ENCODE data around the gene FRAT2.
A peak's percentile ranks its signal among the peaks of the same experiment; 100 is the strongest.

Gene FRAT2, protein sequence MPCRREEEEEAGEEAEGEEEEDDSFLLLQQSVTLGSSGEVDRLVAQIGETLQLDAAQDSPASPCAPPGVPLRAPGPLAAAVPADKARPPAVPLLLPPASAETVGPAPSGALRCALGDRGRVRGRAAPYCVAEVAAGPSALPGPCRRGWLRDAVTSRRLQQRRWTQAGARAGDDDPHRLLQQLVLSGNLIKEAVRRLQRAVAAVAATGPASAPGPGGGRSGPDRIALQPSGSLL

DNA sequence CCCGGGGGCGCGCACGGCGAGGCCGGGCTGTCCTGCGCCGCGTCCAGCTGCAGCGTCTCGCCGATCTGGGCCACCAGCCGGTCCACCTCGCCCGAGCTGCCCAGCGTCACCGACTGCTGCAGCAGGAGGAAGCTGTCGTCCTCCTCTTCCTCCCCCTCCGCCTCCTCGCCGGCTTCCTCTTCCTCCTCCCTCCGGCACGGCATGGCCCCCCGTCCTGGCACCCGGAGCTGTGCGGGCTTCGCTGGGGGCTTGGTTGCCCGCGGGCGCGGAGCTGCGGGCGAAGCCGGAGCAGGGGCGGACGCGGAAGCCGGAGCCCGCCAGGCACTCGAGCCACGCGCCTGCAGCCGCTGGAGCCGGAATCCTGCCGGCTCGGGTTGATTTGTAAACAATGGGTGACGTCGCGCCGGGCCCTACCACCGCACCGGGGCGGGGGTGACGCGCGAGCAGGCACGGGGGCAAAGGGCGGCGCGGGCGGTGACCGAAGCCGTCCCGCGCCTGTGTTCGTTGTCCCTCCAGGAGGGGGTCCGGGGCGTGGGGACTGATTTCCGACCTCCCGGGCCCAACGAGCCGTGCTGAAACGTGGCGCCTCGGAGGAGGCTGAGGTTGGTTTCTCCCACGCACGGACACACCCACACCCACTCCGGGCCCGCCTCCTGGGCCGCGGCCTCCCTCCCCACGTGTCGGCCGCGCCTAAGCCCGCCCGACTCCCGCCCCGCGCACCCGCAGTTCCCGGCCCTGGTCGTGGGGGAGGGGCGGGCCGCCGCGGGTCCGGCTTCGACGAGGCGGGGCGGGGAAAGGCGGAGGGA lies at the start of gene FRAT2:
Gene FRAT2, minus strand, starts transcription at position 360 of the 806 bp plus-strand sequence. Its CDS starts 157 bp downstream, at position 203.
- peak; percentile 77 for DNase-seq

DNA sequence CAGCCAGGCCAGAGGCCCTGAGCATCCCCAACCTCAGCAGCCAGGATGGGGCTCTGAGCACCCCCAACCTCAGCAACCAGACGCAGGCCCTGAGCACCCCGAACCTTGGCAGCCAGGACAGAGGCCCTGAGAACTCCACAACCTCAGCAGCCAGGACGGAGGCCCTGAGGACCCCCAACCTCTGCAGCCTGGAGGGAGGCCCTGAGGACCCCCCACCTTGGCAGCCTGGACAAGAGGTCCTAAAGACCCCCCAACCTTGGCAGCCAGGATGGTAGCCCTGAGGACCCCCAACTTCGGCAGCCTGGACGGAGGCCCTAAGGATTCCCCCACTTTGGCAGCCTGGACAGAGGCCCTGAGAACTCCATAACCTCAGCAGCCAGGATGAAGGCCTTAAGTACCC lies 49.6 kb upstream of the FRAT2 start:
- DNase-seq: no peak

DNA sequence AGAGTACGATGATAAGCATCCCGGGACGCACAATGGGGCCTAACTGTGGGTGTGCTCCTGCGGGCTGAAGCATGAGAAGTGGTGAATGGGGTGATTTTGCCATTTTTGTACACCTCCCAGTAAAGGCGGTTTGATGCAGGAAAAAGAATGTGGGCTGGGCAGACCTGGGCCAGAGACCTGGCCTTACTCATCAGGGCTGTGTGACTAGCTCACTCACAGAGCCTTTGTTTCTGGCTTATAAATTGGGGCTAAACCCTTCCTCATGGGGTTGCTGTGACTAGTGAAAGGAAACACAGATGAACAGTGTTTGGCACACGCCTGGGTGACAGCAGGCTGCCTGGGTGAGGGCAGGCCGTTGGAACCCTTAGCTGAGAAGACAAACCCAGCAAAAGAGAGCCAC lies 48.6 kb upstream of the FRAT2 start:
- DNase-seq: no peak

DNA sequence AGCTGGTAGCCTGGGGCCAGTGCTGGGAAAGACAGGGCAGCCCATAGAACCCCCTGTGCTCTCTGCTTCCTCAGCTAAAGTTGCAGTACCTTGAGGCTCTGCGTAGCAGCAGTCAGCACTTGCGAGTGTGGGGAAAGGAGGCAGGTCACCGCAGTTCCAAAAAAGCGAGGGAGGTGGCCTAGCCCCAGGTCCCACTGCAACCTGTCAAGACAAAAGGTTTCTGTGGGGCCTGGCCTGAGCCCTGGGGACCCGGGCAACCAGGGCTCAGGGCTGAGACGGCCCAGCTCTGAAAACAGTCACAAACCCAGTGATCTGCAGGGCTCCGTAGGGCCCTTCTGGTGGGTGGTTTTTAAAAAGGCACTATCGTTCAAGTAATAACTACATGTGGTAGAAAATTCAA lies 47.1 kb upstream of the FRAT2 start:
- no peak for DNase-seq

DNA sequence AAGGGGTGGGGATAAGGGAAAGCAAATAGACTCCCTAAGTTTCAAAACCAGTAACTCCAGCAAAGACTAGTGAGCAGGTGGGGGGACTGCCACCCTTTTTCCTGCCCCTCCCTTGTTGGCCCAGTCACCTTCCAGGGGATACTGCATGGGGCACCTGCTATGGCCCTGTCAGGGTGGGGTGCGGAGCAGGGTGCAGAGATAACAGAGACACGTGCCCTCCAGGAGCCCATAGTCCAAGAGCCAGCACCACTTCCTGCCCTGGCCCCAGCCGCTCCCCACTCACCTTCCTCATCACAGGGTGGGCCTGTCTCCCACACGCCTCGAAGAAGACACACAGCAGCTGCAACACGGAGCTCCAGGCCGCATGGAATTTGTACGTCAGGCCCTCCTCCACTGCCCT lies 46.0 kb upstream of the FRAT2 start:
- no peak for DNase-seq

DNA sequence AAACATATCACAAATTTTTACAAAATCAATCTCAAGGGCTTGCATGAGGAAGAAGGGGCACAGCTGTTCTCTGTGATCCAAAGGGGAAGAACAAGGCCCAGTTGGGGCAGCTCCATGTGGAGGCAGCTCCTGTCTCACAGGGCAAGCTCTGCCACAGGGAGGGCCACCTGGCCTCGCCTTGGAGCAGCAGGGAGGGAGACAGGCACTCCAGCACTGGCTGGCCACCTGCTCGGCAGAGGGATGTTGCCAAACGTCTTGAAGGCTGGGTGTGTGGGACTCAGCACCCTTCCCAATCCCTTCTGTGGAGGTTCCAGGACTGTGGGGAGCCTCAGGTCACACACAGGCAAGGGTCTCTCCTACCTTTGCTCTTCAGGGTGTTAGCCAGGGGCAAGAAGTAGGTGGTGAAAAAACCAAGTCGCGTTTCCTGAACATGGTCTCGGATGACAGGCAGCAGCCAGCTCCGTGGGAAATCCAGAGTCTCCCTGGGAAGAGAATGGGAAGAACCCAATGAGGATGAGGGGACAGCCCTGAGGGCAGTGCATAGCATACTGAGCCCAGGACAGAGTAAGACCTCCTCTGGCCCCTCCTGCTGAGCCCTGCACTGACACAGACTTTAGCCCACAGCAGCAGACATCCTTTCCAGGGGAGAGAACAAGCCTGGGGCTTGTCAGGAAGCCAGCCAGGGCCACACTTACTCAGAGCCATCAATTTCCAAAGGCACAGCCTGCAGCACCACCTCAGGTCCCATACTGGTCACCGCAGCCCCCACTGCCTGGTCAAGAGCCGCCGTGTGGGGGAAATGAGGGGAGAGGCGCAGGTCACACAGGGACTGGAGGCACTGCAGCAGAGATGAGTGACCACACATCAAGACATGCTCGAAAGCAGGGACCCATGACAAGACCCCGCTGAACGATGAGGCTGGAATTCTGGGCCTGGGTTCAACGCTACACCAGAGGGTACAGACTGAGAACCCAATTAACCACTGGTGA lies 44.7 kb upstream of the FRAT2 start:
- DNase-seq: no peak

DNA sequence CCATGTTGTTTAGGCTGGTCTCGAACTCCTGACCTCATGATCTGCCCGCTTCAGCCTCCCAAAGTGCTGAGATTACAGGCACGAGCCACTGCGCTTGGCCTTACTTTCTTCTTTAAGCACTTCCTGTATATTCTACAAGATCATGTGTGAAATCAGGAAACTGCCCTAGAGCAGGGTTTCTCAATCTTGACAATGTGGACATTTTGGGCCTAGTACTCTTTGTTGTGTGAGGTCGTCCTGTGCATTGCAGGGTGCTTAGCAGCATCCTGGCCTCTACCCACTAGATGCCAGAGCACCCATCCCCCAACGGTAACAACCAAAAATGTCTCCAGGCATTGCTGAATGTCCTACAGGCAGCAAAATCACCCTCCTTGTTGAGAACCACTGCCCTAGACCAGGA lies 41.9 kb upstream of the FRAT2 start:
- no peak for DNase-seq

DNA sequence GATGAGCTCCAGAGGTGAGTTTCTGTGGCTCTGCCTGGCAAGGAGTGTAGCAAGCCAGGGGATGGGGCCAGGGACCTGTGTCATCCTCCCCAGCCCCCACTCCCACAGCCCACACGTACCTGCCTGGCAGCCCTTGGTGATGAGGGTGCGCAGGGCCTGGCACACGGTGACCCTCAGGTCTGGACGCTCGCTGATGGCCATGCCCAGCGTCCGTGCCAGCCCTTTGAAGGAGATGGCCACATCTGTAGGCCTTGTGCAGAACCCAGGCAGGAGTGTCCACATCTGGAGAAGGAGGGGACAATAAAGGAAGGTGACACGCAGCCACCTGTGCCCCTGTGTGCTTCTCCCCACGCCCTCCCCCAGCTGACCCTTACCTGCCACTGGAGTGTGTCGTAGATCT lies 38.9 kb upstream of the FRAT2 start:
- no peak for DNase-seq

DNA sequence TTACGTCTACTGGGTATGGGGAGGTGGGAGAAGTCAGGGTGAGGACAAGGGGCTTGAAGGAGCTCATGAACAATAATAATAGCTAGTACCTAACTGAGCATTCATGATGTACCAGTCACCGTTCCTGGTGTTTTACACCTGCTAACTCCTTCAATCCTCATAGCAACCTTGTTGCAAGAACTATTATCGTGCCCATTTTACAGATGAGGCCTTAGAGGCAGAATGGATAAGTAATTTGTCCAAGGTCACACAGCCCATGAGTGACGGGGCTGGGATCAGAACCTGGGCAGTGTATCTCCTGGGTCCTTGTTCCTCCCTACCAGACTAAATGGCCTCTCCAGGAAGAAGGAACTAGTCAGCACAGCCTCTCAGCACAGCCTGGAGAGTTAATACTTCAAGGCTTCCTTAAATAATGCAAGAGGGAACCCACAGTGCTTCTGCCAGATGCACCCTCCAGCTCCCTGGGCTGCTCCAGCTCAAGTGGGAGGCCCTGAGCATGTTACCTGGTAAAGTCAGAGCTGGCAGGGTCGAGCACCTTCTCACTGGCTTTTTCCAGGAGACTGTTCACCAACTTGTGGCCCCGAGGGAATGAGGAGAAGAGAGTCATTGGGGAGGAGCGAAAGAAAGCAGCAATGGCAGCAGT lies 37.8 kb upstream of the FRAT2 start:
- DNase-seq: no peak

DNA sequence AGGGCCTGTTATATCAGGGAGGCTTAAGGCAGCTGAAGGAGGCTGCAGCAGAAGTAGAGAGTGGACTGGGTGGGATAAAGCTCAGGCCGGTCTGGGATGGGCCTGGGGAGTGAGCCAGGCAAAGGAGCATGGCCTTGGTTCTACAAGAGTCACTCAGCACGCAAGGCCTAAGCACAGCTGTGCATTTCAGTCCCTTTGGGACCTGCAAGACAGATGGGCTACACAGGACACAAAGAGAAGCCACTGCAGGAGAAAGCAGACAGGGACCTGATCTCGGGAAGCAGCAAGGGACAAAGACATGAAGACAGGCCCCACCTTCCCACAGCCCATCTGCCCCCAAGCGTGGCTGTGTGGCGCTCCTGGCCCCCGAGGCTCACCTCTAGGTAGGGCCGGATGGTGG lies 37.2 kb upstream of the FRAT2 start:
- no peak for DNase-seq

DNA sequence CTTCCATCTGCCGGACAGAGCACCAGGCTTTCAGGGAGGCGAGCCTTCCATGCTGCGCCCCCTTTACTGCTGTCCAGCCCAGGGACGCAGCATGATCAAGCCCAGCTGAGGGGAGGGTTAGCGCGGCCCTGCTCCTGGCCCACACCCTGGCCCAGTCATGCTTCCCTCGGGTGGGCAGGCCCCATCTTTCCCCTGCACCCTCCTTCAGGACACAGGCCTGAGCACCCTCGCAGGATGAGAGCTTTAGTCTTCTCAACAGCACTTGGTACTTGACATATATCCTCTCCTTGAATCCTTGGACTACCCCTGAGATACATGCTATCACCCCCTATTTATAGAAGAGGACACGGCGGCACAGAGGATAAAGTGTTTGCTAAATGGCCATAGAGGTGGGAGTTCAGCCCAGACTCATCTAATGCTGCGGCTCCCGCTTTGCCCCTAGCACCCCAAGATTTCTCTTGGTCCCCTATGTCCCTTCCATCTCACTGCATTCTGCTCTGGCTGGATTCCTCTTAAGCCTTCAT lies 32.7 kb upstream of the FRAT2 start:
- DNase-seq: no peak

DNA sequence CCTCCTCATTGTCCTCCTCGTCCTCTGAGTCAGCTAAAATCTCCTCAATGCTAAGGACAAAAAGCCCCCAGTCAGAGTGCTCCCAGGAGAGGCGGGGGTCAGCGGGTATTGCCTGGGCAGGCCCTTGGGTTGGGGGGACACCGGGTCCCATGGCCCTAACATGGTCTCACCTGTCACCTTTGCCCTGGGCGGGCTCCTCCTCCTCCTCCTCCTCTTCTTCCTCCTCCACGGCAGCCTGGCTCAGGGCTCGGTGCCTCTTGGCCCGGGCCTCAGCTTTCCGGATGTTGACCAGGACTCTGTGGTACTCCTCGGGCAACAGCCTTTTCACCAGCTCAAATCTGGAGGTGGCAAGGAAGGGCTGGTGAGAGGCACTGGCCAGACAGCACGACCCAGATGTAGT lies 32.0 kb upstream of the FRAT2 start:
- no peak for DNase-seq

DNA sequence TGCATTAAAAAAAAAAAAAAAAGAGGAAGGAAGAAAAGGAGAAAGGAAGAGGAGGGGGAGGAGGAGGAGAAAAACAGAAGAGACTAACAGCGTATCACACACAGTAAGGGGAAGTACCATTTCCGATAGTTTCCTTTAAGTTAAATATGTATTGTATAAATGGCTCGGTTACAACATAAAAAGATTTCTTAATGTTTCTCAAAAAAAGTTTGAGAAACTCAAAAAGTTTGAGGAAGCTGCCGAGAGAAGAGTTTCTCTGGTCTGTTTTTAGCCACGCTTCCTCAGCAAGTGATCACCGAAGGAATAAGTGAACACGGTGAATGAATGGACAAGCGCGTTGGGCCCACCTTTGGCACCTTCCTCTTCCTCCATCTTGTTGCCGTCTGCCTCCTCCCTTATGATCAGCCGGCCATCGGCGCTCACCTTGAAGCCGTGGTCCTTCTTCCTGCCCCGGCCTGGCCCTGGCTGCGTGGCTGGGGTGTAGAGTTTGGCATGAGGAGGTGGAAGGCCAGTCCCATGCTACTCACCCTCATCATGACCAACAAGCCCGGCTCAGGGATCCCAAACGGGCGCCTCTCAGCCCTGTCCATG lies 31.3 kb upstream of the FRAT2 start:
- no peak for DNase-seq

DNA sequence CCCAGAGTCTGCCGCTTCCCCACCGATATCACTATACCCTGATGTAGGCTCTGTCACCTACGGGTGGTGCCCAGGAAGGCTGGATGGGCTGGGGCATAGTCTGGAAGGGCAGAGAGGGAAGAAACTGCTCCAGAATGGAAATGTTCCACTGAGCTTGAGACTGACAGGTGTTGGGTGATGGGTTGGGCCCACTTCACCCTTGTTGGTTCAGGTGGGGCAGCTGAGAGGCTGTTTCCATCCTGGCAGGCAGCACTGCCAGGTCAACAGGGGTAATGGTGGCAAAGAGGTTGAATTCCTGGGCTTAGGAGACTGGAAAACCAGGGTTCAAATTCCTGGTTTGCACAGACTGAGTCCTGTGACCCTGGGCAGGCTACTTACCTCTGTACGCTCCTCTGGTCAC lies 28.5 kb upstream of the FRAT2 start:
- DNase-seq: no peak

DNA sequence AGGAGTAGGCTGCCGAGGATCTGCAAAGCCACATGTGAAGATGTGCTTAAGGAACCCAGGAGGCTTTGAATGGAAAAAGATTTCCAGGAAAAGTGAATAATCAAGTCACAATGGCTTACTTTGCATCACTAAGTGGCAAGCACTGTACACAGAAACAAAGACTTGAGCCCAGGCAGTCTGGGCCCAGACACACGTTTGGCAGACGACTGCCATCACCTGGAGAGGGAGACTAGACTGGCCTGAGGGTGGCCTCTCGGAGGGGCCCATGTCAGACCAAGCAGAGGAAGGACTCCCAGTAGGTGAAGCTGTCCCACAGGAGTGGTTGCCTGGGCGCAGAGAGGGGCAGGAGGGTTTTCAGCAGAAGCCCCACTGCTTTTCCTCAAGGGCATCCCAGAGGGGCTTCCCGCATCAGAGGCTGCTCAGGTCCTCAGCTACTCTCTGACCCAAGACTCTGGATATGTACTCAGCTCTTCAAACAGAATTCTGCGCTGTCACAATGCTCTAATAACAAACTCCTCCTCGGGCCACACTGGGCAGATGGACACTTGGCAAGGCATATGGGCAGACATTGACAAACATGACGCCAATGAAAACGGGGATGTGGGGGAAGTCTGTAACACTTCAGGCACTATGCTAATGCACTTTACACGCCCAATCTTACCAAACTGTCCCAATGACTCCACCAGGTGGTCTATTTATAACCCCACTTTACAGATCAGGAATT lies 27.9 kb upstream of the FRAT2 start:
- DNase-seq: no peak

DNA sequence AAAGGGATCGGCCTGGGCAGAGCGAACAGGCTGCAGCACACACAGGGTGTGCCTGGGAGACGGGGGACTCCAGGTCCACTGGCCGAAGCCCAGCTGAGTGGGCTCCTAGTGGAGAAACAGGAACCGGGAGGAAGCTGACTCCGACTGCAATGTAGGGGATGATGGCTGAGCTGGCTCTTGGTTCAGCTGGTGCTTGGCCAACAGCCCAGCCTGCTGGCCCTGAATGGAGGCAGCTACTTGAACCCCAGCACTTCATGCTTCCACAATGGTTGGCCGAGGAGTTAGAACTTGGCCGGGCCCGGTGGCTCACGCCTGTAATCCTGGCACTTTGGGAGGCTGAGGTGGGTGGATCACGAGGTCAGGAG lies 27.0 kb upstream of the FRAT2 start:
- no peak for DNase-seq

DNA sequence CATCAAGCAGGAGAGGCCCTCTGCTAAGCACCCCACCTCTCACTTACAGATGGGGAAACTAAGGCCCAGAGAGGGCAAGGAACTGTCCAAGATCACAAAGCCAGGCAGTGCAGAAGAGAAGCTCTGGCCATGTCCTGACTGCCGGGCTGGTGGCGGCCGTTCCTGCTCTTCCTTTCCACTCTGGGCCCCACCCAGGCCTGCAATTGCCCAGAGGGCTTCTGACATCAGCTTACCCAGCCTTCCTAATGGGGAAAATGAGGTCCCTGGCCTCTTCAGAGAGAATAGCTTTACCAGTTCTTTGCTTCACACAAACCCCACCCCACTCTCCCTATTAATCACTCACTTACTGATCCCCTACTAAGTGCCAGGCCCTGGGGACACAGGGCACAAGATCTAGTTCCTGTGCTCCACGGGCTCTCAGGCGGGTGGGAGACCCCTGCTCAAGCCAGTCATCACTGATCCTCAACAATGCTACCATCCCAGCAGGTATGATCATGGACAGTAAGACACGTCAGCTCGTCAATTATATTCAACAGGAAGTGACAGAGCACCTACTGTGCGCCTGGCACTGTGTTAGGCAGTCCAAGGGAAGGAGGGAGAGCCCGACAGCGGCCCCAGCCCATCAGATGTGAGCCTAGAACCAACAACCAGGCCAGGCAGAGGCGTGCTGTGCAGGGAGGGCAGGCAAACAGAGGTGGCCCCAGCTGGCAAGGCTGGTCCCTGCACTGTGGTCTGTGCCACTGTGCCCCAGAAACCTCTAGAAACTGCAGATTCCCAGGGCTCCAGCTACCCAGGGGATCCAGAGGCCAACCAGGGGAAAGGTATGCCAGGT lies 26.4 kb upstream of the FRAT2 start:
- no peak for DNase-seq

DNA sequence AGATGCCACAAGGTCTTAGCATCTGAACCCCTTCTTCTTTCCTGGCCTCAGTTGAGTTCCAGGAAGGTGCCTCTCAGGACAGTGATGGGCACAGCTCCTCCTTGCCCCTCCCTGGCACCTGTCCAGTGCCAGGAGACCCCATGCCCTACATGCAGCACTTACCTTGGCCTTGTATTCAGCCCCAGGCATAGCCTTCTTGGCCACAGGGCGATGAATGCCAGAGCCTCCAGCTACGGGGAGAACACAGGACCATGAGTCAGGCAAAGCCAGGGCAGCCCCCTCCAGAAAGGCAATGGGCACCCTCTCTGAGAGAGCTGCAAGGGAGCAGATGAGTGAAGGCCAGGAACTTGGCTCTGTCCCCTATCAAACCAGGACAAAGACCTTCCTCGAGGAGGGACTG lies 24.3 kb upstream of the FRAT2 start:
- DNase-seq: no peak

DNA sequence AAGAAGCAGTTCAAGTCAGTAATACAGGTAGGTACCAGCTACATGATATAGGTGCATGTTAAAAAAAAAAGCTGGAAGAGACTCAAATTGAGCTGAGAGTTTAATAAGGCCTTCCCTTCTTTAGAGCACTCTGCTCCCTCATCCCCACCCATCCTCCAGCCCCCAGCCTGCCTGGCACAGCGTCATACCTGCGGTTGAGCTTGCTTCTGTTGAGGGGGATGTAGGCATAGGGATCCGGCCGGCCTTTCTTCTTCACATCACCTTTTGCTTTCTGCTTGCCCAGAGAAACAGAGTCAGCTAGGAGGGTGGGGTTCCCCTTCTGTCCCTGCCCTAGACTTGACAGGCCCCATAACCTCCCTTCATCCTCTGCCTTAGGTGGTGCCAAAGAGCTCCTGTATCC lies 23.8 kb upstream of the FRAT2 start:
- no peak for DNase-seq

DNA sequence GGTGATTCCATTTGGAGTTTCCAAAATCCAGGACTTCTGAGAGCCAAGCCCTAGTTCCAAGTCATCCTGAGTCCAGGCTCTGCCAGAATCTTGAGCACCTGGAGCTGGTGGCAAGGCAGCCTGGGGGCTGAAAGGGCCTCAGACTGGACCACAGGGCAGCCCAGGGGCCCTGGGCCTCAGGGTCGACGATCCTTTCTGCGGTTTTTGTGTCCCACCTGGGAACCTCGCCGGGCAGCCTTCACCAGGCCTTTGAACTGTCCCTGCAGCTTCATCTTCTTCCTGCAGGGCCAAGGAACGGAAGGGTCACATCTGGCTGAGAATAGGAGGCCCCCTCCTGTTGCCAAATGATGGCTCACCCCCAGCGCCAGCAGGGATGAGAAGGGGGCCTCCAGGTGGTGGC lies 22.4 kb upstream of the FRAT2 start:
- DNase-seq: no peak

Data from kidney glomerular epithelial cell (primary cell).